ENCODE data around the gene LOXHD1.

LOXHD1 gene, protein sequence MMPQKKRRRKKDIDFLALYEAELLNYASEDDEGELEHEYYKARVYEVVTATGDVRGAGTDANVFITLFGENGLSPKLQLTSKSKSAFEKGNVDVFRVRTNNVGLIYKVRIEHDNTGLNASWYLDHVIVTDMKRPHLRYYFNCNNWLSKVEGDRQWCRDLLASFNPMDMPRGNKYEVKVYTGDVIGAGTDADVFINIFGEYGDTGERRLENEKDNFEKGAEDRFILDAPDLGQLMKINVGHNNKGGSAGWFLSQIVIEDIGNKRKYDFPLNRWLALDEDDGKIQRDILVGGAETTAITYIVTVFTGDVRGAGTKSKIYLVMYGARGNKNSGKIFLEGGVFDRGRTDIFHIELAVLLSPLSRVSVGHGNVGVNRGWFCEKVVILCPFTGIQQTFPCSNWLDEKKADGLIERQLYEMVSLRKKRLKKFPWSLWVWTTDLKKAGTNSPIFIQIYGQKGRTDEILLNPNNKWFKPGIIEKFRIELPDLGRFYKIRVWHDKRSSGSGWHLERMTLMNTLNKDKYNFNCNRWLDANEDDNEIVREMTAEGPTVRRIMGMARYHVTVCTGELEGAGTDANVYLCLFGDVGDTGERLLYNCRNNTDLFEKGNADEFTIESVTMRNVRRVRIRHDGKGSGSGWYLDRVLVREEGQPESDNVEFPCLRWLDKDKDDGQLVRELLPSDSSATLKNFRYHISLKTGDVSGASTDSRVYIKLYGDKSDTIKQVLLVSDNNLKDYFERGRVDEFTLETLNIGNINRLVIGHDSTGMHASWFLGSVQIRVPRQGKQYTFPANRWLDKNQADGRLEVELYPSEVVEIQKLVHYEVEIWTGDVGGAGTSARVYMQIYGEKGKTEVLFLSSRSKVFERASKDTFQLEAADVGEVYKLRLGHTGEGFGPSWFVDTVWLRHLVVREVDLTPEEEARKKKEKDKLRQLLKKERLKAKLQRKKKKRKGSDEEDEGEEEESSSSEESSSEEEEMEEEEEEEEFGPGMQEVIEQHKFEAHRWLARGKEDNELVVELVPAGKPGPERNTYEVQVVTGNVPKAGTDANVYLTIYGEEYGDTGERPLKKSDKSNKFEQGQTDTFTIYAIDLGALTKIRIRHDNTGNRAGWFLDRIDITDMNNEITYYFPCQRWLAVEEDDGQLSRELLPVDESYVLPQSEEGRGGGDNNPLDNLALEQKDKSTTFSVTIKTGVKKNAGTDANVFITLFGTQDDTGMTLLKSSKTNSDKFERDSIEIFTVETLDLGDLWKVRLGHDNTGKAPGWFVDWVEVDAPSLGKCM (N-terminal part only)

DNA sequence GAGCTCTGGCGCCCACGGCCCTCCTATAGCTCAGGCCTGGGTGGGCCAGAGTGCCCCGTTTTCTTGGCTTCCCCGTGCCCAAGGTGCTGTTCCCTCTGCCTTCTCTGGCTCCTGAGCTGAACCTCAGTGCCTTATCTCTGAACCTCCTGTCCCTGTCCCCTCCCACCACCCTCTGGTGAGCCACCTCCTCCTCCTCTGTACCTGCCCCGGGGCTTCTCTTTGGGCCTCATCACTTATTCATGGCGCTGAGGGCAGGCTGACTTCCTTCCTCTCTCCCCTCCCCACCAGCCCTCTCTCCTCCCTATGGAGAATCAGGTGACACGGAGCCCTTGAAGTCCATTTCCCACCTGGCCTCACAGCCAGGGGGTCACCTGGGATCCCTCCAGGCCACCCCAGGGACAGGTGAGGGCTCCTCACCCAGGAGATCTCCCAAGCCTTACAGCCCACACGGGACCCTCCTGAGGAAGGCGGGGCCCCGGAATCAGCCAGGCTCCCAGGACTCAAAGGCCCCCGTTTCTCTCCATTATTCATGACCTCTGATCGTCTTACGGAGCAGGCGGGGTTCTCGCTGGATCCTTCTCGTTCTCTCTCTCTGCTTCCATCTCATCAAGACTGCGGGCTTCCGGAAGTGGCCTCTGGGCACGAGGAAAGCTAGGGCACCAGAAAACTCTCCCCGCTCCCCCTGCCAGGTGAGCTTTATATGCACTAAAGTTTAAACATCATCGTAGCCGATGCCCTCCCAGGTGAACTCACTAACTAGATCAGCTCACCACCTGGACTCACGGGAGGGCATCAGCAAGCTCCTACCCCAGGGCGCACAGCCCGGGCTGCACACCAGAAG is at the start of gene LOXHD1:
TSS of gene LOXHD1 (minus strand) at position 106 of the 841 bp plus-strand sequence. CDS start 187 bp downstream, outside the sequence.
- DNase-seq (ENCODE audit: low spot score): no peak

DNA sequence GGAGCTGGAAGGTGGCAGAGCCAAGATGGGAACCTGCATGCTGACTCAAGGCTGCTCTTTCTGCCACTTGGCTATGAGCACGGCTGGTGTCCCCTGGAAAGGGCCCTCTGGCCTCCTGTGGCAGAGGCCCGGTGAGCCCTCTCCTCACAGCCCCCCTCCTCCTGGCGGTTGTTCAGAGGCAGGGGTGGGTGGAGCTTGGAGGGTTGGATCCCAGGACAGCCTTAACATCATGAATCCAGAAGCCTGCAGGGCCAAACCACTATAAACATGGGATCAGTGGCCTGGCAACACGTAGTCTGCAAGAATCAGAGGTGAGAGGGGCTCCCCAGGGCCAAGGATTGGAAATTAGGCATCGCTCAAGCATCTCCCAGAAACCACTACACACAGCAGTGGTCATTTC is 48.5 kb upstream of the LOXHD1 start:
- no peak for DNase-seq (ENCODE audit: low spot score)

DNA sequence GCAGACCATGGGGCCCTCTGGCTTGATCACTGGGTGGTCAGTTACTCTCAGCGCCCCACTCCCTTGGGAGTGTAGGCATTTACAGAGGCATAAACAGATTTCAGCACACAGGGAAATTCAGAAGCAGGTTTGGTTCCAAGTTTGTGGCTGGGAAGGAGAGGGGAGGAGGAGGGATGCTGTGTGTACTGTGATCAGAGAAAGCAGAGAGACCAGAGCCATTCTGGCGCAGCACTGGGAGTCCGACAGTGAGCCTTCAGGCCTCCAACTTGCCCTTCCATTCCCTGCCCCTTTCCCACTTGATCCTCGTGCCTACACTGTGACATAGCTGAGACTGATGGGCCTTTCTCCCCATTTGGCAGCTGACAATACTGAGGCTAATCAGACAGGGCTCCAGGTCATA is 47.8 kb upstream of the LOXHD1 start:
- DNase-seq (ENCODE audit: low spot score): no peak

DNA sequence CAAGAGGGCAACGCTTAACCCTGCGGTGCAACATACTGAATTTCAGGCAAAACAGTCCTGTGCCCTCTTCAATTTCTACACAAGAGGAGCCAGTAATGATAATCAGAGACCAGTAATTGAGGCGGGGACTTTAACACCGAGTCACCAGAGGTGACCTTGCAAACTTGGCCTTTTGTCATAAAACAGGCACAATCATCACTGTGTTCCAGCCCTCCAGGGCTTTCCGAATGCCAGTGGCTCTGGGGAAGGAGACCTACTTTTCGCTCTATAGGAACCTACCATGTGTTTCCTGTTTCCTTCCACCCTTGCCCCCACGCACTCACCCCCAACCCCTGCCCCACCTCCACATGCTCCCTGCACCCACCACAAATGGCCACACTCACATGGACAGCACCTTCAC is 47.2 kb upstream of the LOXHD1 start:
- no peak for DNase-seq (ENCODE audit: low spot score)

DNA sequence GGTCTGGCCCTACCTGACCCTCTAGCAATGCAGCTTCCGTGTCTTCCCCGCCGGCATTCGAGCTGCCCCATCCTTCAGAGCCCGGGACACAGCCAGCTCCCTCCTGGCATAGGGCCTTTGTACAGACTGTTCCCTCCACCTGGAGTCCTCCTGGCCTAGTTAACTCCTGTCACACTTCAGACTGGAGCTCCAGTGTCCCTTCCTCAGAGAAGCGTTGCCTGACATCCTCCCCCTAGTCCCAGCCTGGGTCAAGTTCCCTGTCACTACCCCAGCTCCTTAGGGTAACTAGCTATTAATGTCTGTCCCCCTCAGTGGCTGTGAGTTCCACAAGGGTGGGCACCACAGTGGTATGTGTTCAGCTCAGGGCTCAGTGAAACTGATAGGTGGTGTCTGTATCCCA is 45.5 kb upstream of the LOXHD1 start:
- DNase-seq (ENCODE audit: low spot score): no peak

DNA sequence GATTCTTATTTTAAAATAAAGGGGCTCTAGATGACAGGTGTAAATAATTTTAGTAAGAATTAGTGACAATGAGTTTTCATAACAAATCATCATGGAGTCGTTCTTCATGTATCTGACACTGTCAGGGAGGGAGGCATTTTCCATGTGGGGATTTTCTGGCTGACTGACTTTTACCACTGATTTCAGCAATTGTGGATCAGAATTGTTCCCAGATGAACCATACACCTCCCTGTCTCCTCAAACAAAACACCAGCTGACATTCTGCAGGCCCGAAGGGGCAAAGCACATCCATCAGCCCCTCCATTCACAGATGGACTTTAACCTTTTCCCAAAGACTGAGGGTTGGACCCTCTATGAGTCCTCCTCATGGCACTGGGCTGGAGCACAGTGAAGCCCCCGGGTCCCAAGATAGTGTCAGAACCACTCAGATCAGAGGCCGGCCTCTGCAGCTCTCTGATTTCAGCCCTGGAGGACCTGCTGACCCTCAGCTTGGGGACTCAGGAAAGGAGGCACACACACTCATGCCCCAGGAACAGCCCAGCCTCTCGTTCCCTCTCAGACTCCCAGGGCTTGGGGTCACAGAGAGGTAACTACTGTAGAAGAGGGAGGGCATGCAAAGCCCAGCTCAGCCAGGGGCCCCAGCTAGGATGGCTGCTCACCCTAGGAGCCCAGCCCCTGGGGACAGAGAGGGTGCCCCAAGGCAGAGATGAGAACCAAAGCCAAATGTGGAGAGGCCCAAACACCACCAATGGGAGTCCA is 43.2 kb upstream of the LOXHD1 start:
- DNase-seq (ENCODE audit: low spot score): no peak

DNA sequence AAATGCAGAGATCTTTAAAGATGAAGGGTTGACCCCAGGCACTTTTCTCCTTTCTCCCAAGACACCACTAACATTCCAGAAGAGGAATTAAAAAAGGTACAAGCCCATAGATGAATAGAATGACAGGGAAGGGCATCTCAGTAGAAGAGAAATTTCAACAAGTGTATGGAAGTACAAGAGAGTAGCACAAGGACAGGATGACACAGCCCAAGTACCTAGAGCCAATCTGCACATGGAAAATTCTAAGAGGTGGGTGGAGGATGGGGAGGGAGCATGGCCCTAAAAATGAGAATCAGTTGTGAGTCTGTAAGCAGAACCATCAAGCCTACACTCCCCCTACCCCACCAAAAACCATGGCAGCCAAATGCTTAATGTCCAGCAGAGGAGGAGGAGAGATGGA is 39.7 kb upstream of the LOXHD1 start:
- no peak for DNase-seq (ENCODE audit: low spot score)

DNA sequence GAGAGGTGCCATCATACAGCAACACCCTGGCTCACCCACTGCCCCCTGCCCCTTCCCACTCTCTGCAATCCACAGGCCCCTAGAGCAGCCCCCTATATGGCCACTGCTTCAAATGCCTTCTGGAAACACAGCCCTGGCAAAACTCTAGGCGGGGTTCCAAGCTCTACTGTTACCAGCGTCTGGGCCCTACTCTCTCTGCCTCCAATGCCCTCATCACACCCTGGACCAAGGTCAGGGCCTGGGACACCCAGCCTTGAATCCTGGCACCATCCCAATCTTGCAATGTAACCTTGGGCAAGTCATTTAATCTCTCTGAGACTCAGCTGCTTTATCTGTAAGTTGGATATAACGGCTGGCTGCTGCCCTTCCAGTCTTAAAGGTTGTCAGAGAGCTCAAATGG is 39.2 kb upstream of the LOXHD1 start:
- no peak for DNase-seq (ENCODE audit: low spot score)

DNA sequence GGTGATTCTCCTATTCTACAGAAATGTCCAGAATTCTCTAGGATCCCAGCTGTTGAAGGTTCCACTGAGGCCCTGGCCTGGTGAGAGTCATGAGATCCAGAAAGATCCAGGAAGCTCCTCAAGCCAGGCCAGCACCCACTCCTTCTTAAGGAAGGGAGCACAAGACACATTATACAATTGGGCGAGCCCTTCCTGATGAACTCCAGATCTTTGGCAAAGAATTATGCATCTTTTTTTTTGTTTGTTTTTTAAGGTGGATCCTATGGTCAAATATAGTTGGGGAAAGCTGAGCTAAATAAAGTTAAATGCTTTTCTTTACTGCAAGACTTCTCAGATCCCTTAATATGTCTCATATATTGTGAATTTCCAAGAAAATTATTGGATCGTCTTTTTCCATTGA is 37.0 kb upstream of the LOXHD1 start:
- no peak for DNase-seq (ENCODE audit: low spot score)

DNA sequence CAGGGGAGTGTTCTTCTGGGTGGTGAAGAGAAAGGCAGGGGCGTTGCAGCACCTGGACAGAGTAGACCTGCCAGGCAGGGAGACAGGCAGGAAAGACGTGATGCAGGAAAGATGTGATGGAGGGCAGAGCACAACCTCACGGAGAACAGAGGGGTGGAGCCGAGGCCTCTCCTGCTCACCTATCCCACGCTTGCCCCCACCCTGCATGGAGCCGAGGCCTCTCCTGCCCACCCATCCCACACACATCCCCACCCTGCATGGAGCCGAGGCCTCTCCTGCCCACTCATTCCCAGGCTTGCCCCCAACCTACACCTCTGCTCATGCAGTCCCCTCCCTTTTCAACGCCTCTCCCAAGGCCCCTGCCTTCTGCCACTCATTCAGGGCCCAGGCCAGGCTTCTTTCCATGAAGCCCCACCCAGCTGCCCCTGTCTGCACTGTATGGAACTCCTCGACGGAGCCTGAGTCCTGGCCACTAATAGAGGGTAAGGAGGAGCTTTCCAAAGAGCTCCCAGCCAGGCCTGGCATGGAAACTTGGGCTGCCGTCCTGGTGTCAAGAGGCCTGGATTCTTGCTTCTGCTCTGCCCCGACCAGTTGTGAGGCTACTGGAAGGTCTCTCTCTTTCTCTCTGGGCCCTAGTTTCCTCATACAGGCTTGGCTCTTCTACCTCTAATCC is 32.0 kb upstream of the LOXHD1 start:
- DNase-seq (ENCODE audit: low spot score): no peak

DNA sequence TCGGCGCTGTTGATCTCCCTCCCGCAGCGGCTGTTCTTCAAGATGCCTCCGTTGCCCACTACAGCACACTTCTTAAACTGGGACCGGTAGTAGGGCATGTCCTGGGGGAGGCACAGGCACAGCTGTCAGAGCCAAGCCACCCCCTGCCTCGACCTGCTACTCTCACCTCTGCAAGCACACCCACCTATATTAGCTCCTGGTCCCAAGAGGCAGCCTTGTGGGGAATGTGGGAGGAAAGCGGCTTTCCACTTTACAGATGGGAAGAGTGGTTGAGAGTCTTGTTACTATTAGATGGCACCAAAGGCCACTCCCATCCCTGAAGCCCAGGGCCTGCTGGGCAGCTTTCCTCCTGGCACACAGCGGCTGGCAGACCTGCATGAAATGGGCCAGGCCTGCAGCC is 29.2 kb upstream of the LOXHD1 start:
- DNase-seq (ENCODE audit: low spot score): no peak

DNA sequence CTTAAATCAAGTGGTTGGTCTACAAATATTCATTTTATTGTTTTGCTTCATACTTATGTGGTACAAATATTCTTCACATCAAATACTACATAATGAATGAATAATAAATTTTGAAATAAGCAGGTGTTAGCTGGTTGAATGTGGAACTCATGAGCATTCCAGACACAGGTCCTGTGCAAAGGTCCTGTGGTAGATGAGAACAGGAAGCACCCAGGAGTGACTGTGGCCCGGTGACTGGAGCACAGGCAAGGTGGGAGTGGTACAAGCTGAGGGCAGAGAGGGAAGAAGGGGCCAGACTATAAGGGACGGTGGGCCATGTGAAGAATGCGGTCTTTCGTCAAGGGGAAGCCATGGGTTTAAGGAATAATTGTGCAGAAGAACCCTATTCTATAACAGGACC is 26.2 kb upstream of the LOXHD1 start:
- DNase-seq (ENCODE audit: low spot score): no peak

DNA sequence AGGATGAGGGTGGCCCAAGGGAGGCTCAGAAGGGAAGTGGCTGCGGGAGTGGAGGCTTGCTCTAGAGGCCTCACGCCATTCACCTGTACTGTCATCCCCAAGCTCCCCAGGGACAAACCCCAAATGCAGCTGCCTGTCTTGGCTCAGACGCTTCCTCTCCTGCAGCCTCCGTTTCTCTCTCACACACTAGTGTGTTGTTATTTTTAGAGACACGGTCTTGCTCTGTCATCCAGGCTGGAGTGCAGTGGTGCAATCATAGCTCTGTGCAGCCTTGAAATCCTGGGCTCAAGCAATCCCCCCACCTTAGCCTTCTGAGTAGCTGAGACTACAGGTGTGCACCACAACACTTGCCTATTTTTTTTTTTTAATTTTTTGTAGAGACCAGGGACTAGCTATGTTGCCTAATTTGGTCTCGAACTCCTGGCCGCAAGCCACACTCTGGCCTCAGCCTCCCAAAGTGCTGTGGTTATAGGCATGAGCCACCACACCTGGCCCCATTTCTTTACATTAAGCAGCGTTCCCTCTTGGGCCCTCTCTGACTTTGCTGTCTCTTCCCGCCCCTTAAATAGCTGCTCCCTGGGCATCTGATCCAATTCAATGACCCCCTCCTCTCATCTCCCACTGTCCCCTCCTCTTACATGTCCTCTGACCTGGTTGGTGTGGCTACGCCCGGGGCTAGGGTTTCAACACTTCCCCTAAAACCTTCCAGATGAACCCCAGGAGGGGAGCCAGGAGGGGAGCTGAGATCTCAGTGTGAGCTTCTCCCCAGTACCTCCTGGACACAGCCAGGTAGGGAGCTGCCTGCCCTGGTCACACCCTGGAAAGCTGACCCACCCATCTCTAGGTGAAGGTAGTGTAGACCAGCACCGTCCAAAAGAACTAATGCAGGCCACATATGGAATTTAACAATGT is 24.0 kb upstream of the LOXHD1 start:
- DNase-seq (ENCODE audit: low spot score): no peak

DNA sequence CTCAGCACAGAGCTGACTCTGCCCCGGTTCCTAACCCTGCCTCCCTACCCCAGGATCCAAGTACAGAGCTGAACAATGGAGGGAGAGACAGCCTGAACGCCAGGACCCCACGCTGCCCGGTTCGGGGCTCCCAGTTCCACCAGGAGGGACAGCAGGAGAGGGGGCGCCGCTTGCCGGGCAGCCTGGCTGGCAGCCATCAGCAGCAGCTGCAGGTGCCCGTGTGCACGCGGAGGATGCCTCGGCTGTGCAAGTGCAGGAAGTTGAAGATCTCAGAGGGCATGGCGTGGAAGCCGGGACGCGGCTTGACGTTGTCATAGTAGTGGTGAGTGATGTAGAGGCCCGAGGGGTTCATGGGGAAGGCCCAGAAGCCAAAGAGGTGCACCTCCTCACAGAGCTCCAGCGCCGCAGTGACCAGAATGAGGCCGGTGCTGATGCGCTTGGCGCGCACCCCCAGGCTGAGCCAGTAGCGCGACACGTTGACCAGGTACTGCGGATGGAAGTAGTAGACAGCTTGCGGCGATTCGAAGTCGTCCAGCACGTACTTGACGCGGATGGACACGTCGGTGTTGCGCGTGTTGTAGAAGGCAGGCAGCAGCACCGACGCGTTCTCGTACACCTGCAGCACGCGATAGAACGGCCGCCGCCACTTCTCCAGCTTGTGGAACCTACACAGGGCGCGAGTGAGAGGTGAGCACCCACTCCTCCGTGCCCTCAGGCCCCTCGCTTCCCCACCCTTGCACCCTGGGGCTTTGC is 23.0 kb upstream of the LOXHD1 start:
- no peak for DNase-seq (ENCODE audit: low spot score)

DNA sequence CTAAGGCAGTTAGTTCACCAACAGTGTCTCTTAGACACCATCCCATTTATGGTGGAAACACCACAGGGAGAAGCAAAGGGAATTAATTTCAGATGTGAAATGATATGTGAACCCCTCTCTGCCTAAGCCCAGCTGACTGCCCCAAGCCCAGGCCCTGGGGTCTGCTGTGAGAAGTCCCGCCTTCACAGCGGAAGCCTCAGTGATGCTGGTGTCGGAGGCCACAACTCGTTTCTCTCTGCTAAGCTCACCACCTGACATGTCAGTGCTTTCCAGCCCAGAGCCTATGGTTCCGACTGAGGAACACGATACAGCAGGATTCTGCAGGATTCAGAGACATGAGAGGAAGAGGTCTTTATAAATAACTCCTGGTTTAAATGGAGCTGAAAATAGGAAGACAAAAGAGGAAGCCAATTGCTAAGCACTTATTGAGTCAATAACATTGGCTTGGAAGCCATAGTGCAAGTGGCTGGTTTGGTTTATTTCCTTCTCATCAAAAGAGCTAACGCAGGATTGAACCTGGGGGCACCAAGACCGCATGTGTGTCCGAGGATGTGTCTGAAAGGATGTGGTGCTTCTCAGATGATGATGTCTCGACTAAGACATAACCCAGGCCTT is 21.9 kb upstream of the LOXHD1 start:
- no peak for DNase-seq (ENCODE audit: low spot score)

DNA sequence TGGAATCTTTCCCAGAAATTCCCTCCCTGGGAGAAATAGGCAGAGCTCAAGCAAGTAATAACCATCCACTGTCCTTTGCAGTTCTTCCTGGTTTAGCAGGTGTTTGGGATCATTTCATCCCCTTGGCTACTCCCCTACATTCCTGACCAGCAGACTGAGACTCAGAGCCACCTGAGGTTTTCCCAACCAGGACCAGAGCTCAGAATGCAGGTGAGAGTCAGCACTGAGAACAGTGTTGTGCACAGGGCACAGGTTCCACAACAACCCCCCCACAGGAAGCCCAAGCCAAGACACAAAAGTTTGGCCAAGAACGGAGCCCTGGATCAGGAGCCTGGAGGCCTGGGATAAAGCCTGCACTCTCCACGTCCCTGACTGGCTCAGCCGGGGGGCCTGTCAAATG is 21.0 kb upstream of the LOXHD1 start:
- no peak for DNase-seq (ENCODE audit: low spot score)

DNA sequence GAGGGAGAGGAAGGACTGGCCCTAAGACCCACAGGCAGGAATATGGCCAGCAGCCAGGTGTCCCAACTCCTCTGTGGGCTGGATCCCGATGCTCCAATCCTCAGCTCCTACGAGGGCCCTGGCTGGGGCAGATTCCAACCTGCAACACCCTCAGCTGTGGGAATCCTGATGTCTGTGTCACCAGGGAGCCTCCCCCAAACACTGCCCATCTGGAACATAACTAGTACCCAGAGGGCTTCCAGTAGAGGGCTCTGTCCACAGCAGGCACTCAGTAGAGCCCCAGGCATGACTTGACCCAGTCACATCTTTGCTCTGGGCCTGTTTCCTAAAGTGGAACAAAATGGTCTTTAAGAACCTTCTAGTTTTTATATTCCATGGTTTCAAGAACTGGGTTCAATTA is 20.6 kb upstream of the LOXHD1 start:
- no peak for DNase-seq (ENCODE audit: low spot score)

Data from LoVo (cell line).